NCI-H748 treated with DMSO at 0.1 percent for 48 hours (cell line): Measurements from ENCODE around the gene DDX54.
"Not testable (repeated sequence)": the region's sequence is repeated elsewhere in the genome, so short reads cannot be mapped to it uniquely, and the experiment has no call there.

Experiments
- DNase-seq: peaks from one replicate; lab custom pipeline; 2025; lab: John Stamatoyannopoulos, UW

Gene DDX54

GRCh38 chr12:113119980-113120669 is 65.2 kb downstream of the DDX54 start:
- no peak for DNase-seq

DNA sequence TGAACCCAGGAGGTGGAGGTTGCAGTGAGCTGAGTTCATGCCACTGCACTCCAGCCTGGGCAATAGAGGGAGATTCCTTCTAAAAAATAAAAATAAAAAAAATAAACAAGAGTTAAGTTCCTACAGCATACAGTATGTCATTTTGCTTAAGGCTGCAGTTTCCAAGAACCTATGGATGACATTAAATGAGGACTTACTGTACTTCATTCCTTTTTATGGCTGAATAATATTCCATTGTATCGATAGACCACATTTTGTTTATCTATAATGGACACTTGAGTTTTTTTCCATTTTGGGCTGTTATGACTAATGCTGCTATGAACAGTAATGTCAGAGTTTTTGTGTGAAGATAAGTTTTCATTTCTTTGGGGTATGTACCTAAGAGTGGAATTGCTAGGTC is 67.1 kb downstream of the DDX54 start:
- DNase-seq, result no peak

DNA sequence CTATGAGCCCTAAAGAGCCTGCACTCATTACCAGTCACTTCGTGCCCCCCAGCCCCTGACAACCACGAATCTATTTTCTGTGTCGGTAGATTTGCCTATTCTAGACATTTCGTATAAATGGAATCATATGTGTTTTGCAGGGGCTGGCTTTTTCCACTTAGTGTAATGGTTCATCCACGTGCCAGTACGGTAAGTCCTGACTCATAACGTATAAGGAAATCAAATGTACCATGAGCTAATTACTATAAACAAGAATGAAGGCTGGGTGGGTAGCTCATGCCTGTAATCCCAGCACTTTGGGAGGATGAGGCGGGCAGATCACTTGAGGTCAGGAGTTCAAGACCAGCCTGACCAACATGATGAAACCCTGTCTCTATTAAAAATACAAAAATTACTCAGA is 67.6 kb downstream of the DDX54 start:
- not testable (repeated sequence) for DNase-seq

- DNase-seq, result no peak
These were observed 68.4 kb downstream of the DDX54 start for GRCh38 chr12:113116875-113117274.

- no peak for DNase-seq
These were observed 69.7 kb downstream of the DDX54 start for GRCh38 chr12:113115455-113116126.

- DNase-seq, result no peak
These were observed 70.7 kb downstream of the DDX54 start for GRCh38 chr12:113114447-113115178.

- DNase-seq, result no peak
These were observed 71.9 kb downstream of the DDX54 start for GRCh38 chr12:113113397-113113796.

- no peak for DNase-seq
These were observed 73.0 kb downstream of the DDX54 start for GRCh38 chr12:113112043-113112899.

DNA sequence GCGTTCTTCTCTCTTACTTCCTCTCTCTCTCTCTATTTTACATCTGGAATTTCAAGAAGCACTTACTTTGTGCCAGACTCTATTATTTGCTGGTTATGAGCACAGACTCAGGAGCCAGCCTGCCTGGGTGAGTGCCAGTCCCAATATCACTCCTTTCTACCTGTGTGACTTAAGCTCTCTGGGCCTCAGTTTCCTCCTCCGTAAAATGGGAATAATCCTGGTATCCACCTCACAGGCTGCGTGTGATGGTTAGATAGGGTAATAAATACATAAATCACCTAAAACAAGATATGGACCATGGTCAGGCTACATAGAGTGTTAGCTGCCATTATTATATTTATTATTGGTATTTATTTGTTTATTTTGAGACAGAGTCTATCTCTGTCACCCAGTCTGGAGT is 74.0 kb downstream of the DDX54 start:
- DNase-seq, result no peak

DNA sequence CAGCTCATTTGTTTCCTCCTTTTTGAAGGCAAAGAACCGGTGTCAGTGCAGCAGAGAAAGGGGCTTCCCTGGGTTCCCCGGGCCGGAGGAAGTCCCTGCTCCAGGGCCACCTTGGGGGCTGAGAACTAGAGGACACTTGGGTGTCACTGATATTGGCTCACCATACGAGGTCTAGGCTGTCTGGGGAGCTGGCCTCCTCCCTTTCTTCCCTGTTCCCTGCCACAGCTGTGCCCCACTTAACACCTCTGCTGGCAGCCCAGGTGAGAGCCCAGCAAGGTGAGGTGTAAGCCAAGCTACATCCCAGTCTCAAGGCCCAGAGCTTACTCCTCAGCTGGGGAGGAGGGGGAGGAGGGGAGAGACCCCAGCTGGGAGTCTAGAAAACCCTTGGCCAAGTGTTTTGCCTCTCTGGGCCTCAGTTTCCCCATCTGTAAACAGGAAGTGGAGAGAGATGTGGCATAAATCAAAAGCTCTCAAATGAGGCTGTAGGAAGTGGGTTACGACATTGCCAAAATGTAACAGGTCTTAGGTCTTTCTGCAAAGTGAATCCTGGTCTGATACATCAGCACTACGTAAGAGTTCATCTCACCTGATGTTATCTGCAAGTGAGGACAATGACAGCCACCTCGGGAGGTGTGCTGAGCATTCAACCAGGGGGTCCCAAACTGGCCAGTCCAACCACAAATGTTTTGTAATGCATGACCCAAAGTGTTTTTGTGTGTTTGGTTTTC is 75.2 kb downstream of the DDX54 start:
- no peak for DNase-seq

DNA sequence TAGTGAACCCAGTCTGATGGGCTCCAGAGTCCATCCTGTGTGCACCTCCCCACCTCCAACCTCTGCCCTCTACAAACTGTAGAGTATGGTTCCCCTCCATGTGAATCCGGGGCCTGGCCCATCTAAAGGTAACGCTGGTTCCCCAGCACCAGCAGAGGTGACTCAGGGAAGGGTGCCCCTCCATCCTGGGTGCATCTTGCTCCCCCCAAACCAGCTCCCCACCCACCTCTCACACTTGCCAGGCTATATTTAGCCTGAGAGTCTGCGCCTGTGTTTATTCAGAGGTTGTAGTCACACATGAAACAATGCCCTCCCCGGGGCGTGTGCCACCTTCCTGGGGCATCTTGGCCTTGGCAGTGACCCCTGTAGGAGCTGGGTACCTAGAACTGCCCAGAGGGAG is 75.9 kb downstream of the DDX54 start:
- DNase-seq, result no peak

DNA sequence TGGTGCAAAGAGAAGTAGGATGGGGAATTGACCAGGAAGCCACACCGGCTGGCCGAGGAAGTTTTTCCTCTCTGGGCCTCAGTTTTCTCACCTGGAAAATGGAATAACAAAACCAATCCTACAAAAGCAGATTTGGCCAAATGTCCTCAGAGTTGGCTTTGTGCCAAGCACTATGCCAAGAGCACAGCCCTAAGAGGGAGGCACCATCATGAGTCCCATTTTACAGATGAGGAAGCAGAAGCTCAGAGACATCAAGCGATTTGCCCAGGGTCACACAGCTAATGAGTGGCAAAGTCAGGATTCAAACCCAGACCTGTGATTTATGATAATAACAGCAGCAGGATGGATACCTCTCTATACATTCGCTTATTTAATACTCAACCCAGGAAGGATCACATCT is 77.0 kb downstream of the DDX54 start:
- DNase-seq, result no peak
